Upper lobe of right lung (tissue), 1 donor: ENCODE data around the gene MYO1B. TPM values are rescaled to one million over a fixed set of nuclear protein-coding genes. Genes with fewer than 3 reads are reported as not detected.
A peak's percentile ranks its signal among the peaks of the same experiment; 100 is the strongest.

ENCODE experiments used
- ATAC-seq: fragments of 200-7000 bp; cut with Tn5 transposase; one replicate; pipeline ENCODE4 v1.9.1; 2020; ENCODE audit warnings: mild to moderate bottlenecking, moderate library complexity
- DNase-seq: peaks from one replicate; pipeline ENCODE4 v3.0.0-alpha.2; 2020
- H3K27ac ChIP-seq: fragments of 200-600 bp; one replicate; pipeline ENCODE4 v1.8.0; 2022
- H3K27me3 ChIP-seq: fragments of 200-600 bp; one replicate; pipeline ENCODE4 v1.8.0; 2022; ENCODE audit warnings: mild to moderate bottlenecking
- H3K36me3 ChIP-seq: fragments of 200-600 bp; one replicate; pipeline ENCODE4 v1.8.0; 2022
- H3K4me1 ChIP-seq: fragments of 200-600 bp; one replicate; pipeline ENCODE4 v1.8.0; 2022
- H3K4me3 ChIP-seq: fragments of 200-600 bp; one replicate; pipeline ENCODE4 v1.8.0; 2022; ENCODE audit warnings: mild to moderate bottlenecking
- H3K9me3 ChIP-seq: fragments of 200-600 bp; one replicate; pipeline ENCODE4 v1.8.0; 2022
- CTCF ChIP-seq: fragments of 200-600 bp; IDR thresholded peaks from one replicate; pipeline ENCODE4 v1.8.0; 2022; ENCODE audit warnings: antibody characterized with exemption
- intact Hi-C: fragments of 100-400 bp; cut with DNase I; formaldehyde crosslinking; loops from one replicate; pipeline ENCODE4 v1.11.0; 2022
- total RNA-seq: library from RNA; stranded (reverse); fragmentation: NEBNext Ultra II Directional; extraction: Animal tissue kit (Norgen Biotek cat#: 25700); gene quantifications from one replicate; pipeline ENCODE4 v1.2.1, GENCODE V29; 2021
- donor health status: DM: no; HTN: yes; CAD: no; lungs with severe emphysema.

Gene MYO1B
- total RNA-seq, 1 donor from 2014 or later = 231 TPM

GRCh38 chr2:191318037-191318728 lies 73.0 kb downstream of the MYO1B start:
- H3K36me3 ChIP-seq = no peaks in the 10 kb centered on the region
- DNase-seq = no peak
- ATAC-seq = peak; percentile 61
- H3K9me3 ChIP-seq = no peaks in the 10 kb centered on the region
- no peak overlapping the region for H3K27ac ChIP-seq
- no peak overlapping the region for H3K4me3 ChIP-seq
- no peak for TF ChIP-seq CTCF
- no peaks in the 10 kb centered on the region for H3K27me3 ChIP-seq
- intact Hi-C loops = no loop called here
- peaks cover 28% of the 10 kb centered on the region for H3K4me1 ChIP-seq

GRCh38 chr2:191318729-191319078 lies 73.5 kb downstream of the MYO1B start:
- Histone ChIP-seq H3K27me3 (no peaks in the 10 kb centered on the region), H3K4me3 (no peak overlapping the region), H3K36me3 (no peaks in the 10 kb centered on the region), H3K4me1 (peaks cover 28% of the 10 kb centered on the region), H3K9me3 (no peaks in the 10 kb centered on the region), H3K27ac (no peak overlapping the region)
- no peak for TF ChIP-seq CTCF
- peak; percentile 62 for ATAC-seq
- DNase-seq = no peak
- intact Hi-C loops = no loop called here

GRCh38 chr2:191319186-191319585 lies 74.0 kb downstream of the MYO1B start:
- Histone ChIP-seq H3K9me3 (no peaks in the 10 kb centered on the region), H3K36me3 (no peaks in the 10 kb centered on the region), H3K4me1 (peaks cover 28% of the 10 kb centered on the region), H3K27ac (no peak overlapping the region), H3K27me3 (no peaks in the 10 kb centered on the region), H3K4me3 (no peak overlapping the region)
- intact Hi-C loops = no loop called here
- TF ChIP-seq CTCF = no peak
- no peak for DNase-seq
- peak; percentile 32 for ATAC-seq

- no peaks in the 10 kb centered on the region for H3K27me3 ChIP-seq
- no peaks in the 10 kb centered on the region for H3K36me3 ChIP-seq
- ATAC-seq = no peak
- H3K27ac ChIP-seq = no peak overlapping the region
- DNase-seq = no peak
- no peaks in the 10 kb centered on the region for H3K9me3 ChIP-seq
- TF ChIP-seq CTCF = no peak
- no peak overlapping the region for H3K4me3 ChIP-seq
- intact Hi-C loops = no loop called here
- H3K4me1 ChIP-seq = peaks cover 28% of the 10 kb centered on the region
Measured at GRCh38 chr2:191320881-191321280, 75.7 kb downstream of the MYO1B start.

- ATAC-seq = peak; percentile 34
- Histone ChIP-seq H3K9me3 (no peaks in the 10 kb centered on the region), H3K27me3 (no peaks in the 10 kb centered on the region), H3K36me3 (no peaks in the 10 kb centered on the region), H3K4me3 (no peak overlapping the region), H3K27ac (no peak overlapping the region), H3K4me1 (peaks cover 28% of the 10 kb centered on the region)
- no peak for DNase-seq
- TF ChIP-seq CTCF = no peak
- intact Hi-C loops = no loop called here
Measured at GRCh38 chr2:191321861-191322662, 76.9 kb downstream of the MYO1B start.
